Natural killer cell (primary cell): Measurements from ENCODE around the gene EEFSEC. TPM values are rescaled to one million over a fixed set of nuclear protein-coding genes. Genes with fewer than 3 reads are reported as not detected.

Experiments used
- ATAC-seq, 3 donors: fragments of 150-1000 bp in 2 of 3; fragments of 200-7000 bp in 1 of 3; cut with Tn5 transposase; 1 replicate in 1 of 3; 2 replicates in 2 of 3; pipeline ENCODE4 v1.10.0; 2021; ENCODE audit warnings: mild to moderate bottlenecking in 2 of 3, moderate library complexity in 2 of 3
- DNase-seq, 2 donors: peaks; one replicate each; pipeline versions ENCODE4 v3.0.0 to v3.0.0-alpha.2; 2013 to 2021; ENCODE audit warnings: mixed read lengths in 1 of 2
- H3K27ac ChIP-seq: one replicate; pipeline ENCODE4 v1.5.1; 2013; ENCODE audit warnings: mild to moderate bottlenecking, low read length
- H3K27me3 ChIP-seq: one replicate; pipeline ENCODE4 v1.6.1; 2013; ENCODE audit warnings: low read length; ENCODE audit not compliant: control insufficient read depth, insufficient read depth
- H3K36me3 ChIP-seq: one replicate; pipeline ENCODE4 v1.6.1; 2013; ENCODE audit warnings: low read length; ENCODE audit not compliant: control insufficient read depth, insufficient read depth
- H3K4me1 ChIP-seq: one replicate; pipeline ENCODE4 v1.6.1; 2013; ENCODE audit warnings: low read length; ENCODE audit not compliant: control insufficient read depth, insufficient read depth
- H3K4me3 ChIP-seq: one replicate; pipeline ENCODE4 v1.5.1; 2013; ENCODE audit warnings: low read length
- H3K9me3 ChIP-seq: one replicate; pipeline ENCODE4 v1.6.1; 2013; ENCODE audit warnings: low read length; ENCODE audit not compliant: control insufficient read depth, insufficient read depth
- H3K27ac Mint-ChIP-seq, 2 donors: one replicate each; pipeline ENCODE4 v1.8.0; 2022; ENCODE audit warnings: mild to moderate bottlenecking in 2 of 2, mixed read lengths in 2 of 2, moderate library complexity in 1 of 2
- H3K27me3 Mint-ChIP-seq, 2 donors: one replicate each; pipeline ENCODE4 v1.8.0; 2022; ENCODE audit warnings: low read depth in 2 of 2, mixed read lengths in 2 of 2
- H3K36me3 Mint-ChIP-seq: one replicate; pipeline ENCODE4 v1.8.0; 2022; ENCODE audit warnings: mixed read lengths
- H3K4me1 Mint-ChIP-seq, 2 donors: one replicate each; pipeline ENCODE4 v1.8.0; 2022; ENCODE audit warnings: mixed read lengths in 2 of 2
- H3K4me3 Mint-ChIP-seq: one replicate; pipeline ENCODE4 v1.8.0; 2022; ENCODE audit warnings: mild to moderate bottlenecking, moderate library complexity, mixed read lengths
- H3K9me3 Mint-ChIP-seq, 2 donors: one replicate each; pipeline ENCODE4 v1.8.0; 2022; ENCODE audit warnings: mixed read lengths in 2 of 2
- WGBS: methylation state at CpG from one replicate; pipeline ENCODE4 v1.1.7; 2013; ENCODE audit warnings: missing lambda C conversion rate; ENCODE audit not compliant: insufficient coverage; 5-methylcytosine and 5-hydroxymethylcytosine counted together
- intact Hi-C: fragments of 100-400 bp; cut with micrococcal nuclease; formaldehyde crosslinking; loops from one replicate; pipeline ENCODE4 v1.14.2; 2022
- total RNA-seq, 4 donors: library from RNA; stranded (reverse); fragments of 120-200 nt in 1 of 4; gene quantifications; one replicate each; pipeline versions ENCODE4 v1.2.3 to v1.2.4, GENCODE V29; 2013 to 2022
- TF ChIP-seq, protein P1 (sequence below): fragments of 200-600 bp; IDR thresholded peaks from one replicate; pipeline ENCODE4 v1.8.0; 2022; ENCODE audit warnings: antibody characterized with exemption

Gene EEFSEC
- total RNA-seq, 3 donors from 2014 or later (not counting 1 experiment from before 2014, with no cell fraction given), result 16.7 to 18.9 (median 17.6) TPM

DNA sequence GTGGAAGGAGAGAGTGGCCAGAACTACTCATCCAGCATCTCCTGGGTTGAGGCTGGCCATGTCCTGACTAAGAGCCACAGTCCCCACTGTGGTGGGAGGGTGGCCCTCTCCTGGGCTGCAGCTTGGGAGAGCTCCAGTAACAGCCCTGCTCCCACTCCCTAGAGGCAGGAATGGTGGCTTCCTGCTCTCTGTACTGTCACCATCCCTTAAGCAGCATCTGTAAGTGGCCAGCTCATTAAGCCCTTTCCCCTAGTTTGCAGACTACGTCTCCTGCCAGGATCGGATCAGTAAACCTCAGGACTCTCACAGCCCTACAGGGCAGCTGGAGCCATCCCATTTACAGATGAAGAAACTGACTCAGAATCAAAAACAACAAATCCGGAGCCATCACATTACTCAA, 282.9 kb downstream of the EEFSEC start:
- H3K4me1 Mint-ChIP-seq, result peaks cover 0 to 9% of the 10 kb centered on the region in 2 donors
- no peaks in the 10 kb centered on the region for H3K36me3 ChIP-seq
- H3K27ac ChIP-seq, result no peak overlapping the region
- H3K4me3 ChIP-seq, result no peak overlapping the region
- H3K9me3 Mint-ChIP-seq, result no peaks in the 10 kb centered on the region
- H3K4me3 Mint-ChIP-seq, result no peak overlapping the region
- ATAC-seq, result no peak
- H3K9me3 ChIP-seq, result no peaks in the 10 kb centered on the region
- peaks cover 25 to 36% of the 10 kb centered on the region in 2 donors for H3K27me3 Mint-ChIP-seq
- no peaks in the 10 kb centered on the region for H3K36me3 Mint-ChIP-seq
- intact Hi-C loops, result no loop called here
- no peak for DNase-seq
- TF ChIP-seq, protein P1, sequence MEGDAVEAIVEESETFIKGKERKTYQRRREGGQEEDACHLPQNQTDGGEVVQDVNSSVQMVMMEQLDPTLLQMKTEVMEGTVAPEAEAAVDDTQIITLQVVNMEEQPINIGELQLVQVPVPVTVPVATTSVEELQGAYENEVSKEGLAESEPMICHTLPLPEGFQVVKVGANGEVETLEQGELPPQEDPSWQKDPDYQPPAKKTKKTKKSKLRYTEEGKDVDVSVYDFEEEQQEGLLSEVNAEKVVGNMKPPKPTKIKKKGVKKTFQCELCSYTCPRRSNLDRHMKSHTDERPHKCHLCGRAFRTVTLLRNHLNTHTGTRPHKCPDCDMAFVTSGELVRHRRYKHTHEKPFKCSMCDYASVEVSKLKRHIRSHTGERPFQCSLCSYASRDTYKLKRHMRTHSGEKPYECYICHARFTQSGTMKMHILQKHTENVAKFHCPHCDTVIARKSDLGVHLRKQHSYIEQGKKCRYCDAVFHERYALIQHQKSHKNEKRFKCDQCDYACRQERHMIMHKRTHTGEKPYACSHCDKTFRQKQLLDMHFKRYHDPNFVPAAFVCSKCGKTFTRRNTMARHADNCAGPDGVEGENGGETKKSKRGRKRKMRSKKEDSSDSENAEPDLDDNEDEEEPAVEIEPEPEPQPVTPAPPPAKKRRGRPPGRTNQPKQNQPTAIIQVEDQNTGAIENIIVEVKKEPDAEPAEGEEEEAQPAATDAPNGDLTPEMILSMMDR, result no peak
- WGBS, result 94% methylated on average over 3 of the region's 3 CpGs
- H3K27me3 ChIP-seq, result peaks cover 3% of the 10 kb centered on the region
- no peak overlapping the region for H3K27ac Mint-ChIP-seq
- H3K4me1 ChIP-seq, result no peaks in the 10 kb centered on the region

DNA sequence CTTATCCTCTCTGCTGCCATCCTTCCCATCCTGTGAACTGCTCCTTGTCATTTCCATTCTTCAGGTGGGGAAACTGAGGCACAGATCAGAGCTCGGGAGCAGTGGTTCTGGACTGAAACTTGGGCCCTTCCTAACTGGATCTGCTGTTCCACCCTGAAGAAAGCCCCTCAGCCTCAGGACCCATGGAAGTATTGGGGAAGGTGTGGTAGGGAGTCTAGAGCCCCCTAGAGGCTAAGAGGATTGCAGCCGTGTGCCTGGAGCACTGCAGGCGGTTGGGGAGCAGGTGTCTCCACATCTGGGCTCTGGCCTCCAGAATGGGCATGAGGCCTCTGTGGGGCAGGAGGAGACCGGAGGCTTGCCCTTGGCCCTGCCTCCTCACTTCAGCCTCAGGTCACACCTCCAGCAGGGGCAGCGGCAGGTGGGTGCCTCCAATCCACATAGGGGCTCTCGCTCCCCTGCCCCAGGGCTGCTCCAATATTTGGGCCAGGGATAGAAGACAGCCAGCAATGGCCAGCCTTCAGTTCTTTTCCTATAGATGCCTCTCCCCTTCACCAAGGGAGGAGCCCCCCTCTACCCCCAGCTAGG, 285.3 kb downstream of the EEFSEC start:
- H3K9me3 ChIP-seq, result no peaks in the 10 kb centered on the region
- Mint-ChIP-seq H3K27ac (no peak overlapping the region), H3K27me3 (peaks cover 15 to 35% of the 10 kb centered on the region in 2 donors), H3K4me1 (peaks cover 0 to 2% of the 10 kb centered on the region in 2 donors), H3K36me3 (no peaks in the 10 kb centered on the region), H3K4me3 (no peak overlapping the region), H3K9me3 (no peaks in the 10 kb centered on the region)
- H3K36me3 ChIP-seq, result no peaks in the 10 kb centered on the region
- ATAC-seq (no peak), DNase-seq (no peak)
- no peaks in the 10 kb centered on the region for H3K4me1 ChIP-seq
- H3K27ac ChIP-seq, result no peak overlapping the region
- TF ChIP-seq, protein P1, result no peak
- H3K4me3 ChIP-seq, result no peak overlapping the region
- WGBS, result 82% methylated on average over 6 of the region's 6 CpGs
- intact Hi-C loops, result no loop called here
- no peaks in the 10 kb centered on the region for H3K27me3 ChIP-seq

DNA sequence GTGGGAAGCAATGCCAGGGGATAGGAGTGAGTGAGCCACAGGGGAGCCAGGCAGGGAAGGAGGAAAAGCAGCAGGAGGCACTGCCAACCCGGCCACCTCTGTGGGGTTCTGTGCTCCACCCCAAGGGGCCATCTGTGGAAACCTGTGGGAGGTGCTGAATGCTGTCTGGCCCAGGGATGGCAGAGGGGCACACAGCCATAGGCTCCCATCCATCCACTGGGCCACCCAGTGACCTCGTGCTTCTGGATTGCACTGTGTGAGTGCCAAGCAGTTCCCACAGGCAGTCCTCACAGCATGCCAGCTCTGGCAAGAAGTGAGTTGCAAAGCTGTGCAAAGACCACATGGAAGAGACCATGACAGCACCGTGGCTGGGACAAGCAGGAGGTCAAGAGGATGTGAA, 285.9 kb downstream of the EEFSEC start:
- Mint-ChIP-seq H3K4me3 (no peak overlapping the region), H3K4me1 (peaks cover 0 to 5% of the 10 kb centered on the region in 2 donors), H3K27ac (no peak overlapping the region), H3K27me3 (peaks cover 11 to 35% of the 10 kb centered on the region in 2 donors), H3K9me3 (no peaks in the 10 kb centered on the region), H3K36me3 (no peaks in the 10 kb centered on the region)
- ATAC-seq (no peak), DNase-seq (no peak)
- TF ChIP-seq, protein P1, result no peak
- H3K4me3 ChIP-seq, result no peak overlapping the region
- H3K36me3 ChIP-seq, result no peaks in the 10 kb centered on the region
- 83% methylated on average over 3 of the region's 3 CpGs for WGBS
- intact Hi-C loops, result no loop called here
- no peaks in the 10 kb centered on the region for H3K4me1 ChIP-seq
- H3K9me3 ChIP-seq, result no peaks in the 10 kb centered on the region
- no peaks in the 10 kb centered on the region for H3K27me3 ChIP-seq
- H3K27ac ChIP-seq, result no peak overlapping the region

DNA sequence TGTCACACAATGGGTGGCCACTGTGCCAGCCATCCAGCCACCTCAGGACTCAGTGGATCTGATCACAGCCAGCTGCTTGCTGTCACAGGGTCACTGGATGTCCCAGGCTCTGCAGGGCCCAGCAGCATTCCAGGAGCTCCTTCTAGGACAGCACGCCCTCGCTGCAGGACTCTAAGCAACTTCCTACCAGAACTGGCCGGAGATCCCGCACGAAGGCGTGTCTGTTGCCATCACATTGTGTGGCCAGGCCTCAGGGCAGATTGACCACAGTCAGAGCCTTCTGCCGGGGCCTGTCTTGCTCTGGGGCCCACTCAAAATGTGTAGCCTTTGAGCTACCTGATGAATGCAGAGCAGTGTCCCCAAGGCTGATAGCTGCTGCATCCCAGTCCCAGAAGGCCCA, 288.8 kb downstream of the EEFSEC start:
- no peaks in the 10 kb centered on the region for H3K4me1 ChIP-seq
- Mint-ChIP-seq H3K27me3 (peaks cover 6 to 23% of the 10 kb centered on the region in 2 donors), H3K4me1 (peaks cover 5 to 20% of the 10 kb centered on the region in 2 donors), H3K4me3 (no peak overlapping the region), H3K36me3 (no peaks in the 10 kb centered on the region), H3K9me3 (peaks cover 0 to 12% of the 10 kb centered on the region in 2 donors), H3K27ac (no peak overlapping the region)
- H3K36me3 ChIP-seq, result no peaks in the 10 kb centered on the region
- no peak overlapping the region for H3K4me3 ChIP-seq
- DNase-seq (no peak), ATAC-seq (no peak)
- no peaks in the 10 kb centered on the region for H3K27me3 ChIP-seq
- no peak overlapping the region for H3K27ac ChIP-seq
- TF ChIP-seq, protein P1, result no peak
- WGBS, result 86% methylated on average over 7 of the region's 7 CpGs
- H3K9me3 ChIP-seq, result no peaks in the 10 kb centered on the region
- intact Hi-C loops, result no loop called here
